ENCODE data around the gene KRT82.
"Not testable (repeated sequence)": the region's sequence is repeated elsewhere in the genome, so short reads cannot be mapped to it uniquely, and the experiment has no call there.

KRT82 gene

DNA sequence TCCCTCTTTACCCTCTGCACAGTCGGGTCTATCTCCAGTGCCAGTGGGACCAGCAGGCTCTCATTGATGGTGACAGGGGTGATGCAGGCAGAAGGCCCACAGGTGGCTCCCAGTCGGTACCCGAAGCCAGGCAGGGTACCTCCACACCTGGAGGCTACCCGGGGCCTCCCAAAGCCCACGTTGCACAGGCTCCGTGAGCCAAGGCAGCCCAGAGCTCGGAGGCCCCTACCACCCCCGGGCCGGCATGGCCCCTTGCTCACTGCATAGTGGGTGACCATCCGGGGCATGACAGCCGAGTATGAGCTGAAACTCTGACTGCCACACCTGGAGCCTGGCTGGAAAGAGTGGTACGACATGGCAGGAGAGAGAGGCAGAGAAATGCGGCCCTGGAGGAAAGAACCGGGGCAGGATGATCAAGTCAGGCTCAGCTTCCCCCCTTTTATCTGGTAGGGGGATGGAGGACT, at the start of gene KRT82:
KRT82 (minus strand) TSS at position 414 of the 464 bp plus-strand sequence; CDS start at position 356, 58 bp downstream.
- DNase-seq, result no peak

DNA sequence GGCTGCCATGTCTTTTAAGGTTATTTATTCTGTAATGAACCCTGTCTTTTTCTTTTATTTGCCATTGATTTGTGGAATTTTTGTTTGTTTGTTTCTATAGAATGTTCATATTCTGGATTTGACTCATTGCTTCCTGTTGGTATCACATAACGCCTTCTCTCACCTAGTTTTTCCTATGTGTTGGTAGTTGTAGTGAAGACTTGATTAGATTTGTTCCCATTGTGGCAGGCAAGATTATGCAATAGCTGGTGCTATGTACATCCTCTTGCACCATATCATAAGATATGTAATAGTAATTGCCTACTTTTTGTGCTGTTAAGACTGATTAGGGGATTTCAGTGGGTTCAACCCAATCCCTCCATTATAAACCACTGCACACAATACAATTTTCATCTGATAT, 49.7 kb upstream of the KRT82 start:
- no peak for DNase-seq

DNA sequence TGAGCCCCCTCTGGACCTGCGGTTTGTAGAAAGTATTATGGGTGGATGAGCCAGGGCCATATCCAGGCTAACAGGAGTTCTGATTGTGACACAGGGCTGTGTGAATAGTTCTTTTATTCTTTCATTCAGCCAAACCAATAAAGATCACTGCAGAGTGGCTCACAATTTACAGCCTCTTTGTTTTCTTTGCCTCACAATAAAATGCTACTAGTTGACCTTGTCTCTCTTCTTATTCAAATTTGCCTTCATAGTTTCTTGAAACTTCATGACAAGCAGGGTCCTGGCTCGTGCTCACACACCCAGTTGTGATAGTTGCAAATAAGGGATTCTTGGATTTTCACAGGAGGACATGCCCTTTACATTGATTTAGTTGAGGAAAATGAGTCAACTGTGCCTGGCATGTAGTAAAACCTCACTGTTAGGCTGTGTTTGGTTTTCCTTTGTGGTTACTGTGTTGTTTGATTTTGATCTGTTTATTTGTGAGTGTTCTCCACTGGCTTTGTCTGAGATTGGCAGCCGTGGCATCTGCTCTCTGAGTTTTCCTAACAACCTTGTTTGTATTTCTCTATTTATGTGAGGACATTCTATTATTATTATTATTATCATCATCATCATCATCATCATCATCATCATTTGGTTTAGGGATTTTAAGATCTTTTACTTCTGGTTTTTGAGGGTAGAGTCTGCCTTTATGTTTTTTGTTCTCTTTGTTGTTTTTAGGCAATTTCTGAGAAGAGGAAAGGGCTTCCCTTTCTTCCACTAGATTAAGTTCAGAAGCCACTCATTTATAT, 48.5 kb upstream of the KRT82 start:
- no peak for DNase-seq

DNA sequence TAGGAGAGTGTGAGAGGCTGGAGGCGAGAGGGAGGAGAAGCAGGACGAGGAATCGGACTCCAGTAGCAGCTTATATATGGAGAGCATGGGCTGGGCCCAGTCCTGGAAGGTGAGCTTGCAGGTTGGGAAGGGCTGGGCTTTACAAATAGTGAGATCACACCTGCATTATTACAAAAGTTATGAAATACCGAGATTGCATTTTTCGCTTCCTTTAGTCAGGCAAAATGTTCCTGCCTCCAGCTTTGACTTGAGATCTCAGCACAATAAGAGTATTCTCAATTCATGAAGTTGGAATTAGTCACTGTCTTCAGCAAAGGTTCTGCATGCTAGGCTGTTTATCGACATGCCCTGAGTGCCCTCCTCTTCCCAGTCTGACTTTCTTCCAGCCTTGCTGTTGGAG, 46.0 kb upstream of the KRT82 start, which contains the start of gene KRT6B:
KRT6B (minus strand) TSS at position 46 of the 400 bp plus-strand sequence. CDS start 68 bp downstream, outside the sequence.
- no peak for DNase-seq

DNA sequence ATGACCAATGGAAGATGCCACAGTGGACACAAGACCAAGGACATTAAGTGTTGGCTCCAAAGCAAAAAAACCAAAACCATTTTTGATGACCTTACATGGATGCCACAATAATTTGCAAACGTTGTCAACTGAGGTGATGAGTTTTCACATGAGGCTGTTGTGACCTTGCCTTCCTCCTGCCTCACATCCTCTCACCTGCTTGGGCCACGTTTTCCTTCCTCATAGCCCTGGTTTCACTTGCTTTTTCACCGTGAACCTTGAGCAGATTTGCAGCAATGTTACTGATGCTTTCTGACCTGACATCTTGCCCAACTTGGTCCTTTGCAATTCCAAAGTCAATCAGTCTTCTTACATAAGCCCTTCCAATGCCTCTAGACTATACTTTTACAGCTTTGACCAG, 42.1 kb upstream of the KRT82 start:
- DNase-seq, result no peak

DNA sequence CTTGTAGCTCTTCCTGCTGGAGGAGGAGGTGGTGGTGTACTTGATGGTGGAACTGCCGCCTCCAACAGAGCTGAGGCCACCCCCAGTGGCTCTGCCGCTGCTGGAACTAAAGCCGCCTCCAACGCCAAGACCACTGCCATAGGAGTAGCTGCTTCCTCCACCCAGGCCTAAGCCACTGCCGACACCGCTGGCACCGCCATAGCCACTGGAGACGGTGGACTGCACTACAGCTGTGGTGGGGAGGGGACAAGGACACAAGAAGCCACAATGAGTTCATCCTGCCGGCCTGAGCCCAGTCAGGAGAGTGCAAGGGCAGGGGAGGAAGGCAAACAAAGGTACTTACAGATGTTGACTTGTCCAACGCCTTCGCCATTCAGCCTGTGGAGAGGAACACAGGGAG, 41.1 kb upstream of the KRT82 start:
- not testable (repeated sequence) for DNase-seq

DNA sequence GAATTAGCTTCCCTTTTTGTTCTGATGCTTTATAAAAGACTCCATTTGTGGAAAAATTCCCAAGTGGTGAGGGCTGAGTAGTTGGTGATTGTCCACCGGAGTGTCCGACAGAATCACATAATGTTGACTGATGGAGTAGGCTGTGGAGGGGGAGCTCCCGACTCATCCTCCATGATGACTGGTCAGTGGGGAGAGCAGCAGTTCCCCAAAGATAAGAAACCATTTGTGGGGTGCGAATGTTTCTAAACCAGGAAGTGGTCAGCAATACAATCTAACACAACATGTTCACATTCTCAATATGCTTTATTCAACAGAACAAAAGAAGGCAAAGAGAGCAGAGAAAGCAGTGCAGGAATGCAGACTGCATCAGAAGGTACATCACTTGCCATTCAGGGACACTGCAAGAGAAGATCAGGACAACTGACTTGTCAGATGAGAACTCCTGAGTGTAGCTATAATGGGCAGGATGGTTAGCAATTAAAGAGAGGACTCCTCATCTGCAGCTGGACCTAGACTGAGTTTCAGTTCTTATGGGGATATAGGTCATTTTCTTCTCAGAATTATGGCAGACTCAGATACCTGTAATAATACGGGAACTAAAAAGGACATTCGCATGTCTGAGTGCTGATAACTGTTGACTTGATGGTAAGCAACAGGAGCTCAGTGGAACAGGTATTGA, 40.4 kb upstream of the KRT82 start:
- DNase-seq, result no peak

DNA sequence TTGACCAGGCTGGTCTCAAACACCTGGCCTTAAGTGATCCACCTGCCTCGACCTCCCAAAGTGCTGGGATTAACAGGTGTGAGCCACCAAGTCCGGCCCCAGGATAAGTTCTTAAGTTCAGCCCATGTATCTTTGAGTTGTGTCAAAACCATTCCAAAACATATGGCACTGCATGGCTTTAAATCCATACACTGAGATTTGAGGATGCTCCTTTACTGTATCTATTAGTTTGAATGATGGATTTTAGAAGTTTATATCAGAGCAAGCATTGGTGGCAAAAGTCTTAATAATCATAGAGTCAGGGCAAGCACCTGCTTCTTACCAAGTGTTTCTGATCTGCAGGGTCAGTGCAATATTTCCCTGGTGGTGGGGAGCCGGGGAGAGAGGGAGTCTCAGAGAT, 39.7 kb upstream of the KRT82 start:
- no peak for DNase-seq

DNA sequence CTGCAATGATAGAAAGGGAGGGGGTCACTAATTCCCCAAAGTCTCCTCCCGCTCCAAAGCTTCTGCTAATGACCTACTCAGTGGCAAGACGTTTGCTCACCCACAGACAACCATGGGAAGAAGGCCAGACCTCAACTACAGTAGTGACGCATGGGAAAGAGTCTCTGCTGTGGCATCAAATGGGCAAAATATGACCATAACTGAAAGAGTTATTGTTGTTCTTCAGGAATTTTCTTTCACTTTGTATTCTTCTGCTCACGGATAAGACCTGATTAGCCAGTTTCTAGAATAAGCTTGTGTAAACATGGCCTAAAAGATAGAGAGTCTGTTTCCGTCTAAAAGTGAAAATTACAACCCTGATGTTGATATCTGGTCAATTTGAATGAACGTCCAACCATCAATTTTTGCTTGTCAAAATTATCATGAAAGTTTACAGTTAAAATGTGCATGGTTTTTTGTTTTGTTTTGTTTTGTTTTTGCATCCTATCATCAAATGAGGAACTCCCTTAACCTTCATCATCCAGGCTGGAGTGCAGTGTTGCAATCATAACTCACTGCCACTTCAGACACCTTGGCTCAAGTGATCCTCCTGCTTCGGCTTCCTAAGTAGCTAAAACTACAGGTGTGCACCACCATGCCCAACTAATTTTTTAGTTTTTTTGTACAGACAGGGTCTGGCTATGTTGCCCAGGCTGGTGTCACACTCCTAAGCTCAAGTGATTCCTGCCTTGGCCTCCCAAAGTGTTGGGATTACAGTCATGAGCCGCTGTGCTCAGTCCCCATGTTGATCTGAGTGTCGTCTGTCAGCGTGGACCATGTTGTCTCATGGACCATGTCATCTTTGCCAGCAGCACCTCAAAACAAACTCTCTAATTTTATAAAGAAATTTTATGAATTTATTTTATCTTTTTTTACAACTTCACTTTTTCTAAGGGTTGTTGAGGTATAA, 38.8 kb upstream of the KRT82 start:
- DNase-seq, result no peak

DNA sequence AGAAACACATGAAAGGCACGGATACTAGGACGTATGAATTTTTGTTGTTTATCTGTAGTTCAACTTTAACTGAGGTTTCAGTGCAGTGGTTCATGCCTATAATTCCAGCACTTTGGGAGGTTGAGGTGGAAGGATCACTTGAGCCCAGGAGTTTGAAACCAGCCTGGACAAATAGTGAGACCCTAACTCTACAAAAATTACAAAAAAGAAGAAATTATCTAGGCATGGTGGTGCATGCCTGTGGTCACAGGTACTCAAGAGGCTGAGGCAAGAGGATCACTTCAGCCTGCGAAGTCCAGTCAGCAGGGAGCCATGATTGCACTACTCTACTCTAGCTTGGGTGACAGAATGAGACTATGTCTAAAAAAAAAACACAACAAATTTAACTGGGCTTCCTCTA, 37.8 kb upstream of the KRT82 start:
- no peak for DNase-seq

DNA sequence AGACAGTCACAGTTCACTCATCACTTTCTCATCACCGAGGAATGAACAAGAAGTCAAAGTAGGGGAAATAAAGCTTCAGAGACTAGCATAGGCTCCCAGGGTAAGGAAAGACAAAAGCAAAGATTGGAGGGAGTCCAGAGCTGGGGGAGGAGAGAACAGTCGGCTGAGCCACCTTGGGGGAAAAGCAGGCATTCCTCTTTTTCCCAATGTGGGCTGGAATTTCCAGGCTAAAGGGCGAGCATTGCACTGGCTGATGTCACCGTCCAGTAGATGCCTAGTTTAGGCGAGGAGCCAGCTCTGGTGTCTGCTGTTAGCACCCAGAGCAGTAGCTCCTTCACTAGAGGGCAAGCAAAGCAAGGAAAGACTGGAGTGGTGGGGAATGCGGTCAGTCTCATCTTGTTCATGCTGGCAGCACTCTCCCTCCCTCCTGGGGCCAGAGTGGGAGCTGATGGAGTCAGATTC, 36.5 kb upstream of the KRT82 start:
- no peak for DNase-seq

DNA sequence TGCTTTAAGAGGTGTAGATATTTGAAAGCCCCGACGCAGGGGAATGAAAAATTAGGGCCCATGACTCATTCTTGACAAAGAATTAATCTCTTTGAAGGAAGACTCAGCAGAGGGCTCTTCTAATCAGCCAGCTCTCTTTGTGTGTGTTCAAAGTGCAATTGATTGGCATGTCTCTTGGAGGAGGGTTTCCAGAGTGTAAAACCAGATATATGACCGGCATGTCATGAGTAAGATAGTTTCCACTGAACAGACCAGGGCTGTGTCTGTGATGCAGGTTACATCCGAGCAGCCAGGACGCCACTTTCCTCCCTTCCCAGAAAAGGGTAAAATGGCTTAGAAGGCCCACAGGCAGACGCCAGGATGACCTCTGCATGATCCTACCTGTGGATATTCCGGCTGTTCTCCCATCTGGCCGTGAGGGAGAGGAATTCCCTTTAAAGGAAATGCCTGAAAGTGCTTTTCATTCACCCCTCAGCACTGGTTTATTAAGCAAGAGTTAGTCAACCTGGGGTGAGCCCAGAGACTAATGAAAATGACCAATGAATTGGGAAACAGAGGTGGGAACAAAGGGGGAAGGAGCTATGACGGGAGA, 35.3 kb upstream of the KRT82 start:
- no peak for DNase-seq

DNA sequence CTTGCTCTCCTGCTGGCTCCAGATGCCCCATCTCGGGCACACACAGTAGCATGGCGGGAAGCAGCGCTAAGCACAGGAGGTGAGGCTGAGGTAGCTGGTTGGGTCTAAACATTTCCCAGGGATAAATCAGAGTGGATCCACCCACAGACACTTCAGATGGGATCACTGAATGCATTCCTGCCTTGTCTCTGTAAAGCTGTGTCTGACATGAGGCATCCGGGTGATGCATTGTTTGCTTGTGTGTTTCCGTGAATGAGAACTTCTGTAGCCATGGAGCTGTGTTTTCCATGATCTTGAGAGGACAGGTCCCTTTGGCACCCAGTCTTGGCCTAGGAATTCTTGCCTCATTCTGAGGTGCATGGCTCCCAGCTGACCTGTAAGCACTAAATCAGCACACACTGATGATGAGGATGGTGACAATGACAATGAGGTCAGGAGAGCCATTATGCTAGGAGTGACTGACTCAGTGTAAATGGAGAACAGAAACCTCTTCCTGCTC, 34.7 kb upstream of the KRT82 start:
- DNase-seq, result no peak

DNA sequence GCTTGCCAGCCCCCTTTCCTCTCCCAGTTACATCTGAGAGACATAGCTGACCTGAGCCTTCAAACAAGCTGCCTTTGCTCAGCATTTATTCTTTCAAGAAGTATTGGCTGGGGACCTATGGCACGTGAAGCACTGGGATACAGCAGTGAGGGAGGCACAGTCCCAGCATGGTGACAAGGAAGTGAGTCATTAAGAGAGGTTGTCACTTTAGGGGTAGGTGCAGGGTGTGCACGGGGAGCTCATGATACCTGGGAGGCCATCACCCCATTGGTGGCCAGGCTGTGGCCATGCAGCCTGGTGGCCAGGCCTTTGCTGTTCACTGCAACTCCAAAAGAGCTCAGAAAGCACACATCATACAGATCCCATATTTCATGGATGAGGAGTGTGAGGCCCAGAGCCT, 33.7 kb upstream of the KRT82 start:
- DNase-seq, result no peak

DNA sequence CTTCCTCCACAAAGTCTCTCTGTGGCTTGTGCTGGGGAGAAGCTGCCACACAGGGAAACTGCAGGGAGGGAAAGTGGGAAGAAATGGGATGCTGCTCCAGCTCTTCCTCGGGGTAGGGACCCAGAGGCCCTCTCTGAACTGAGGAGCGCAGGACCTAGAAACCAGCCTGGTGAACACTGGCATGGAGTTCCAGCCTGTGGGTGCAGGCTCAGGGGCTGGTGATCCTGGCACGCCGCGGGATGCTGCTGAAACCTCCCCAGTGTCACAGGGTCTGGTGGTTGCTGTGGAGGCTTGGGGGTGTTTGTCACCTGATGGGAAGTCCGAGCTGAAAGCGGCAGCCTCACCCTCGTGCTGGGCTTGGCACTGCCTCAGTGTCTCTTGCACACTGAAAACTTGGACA, 33.3 kb upstream of the KRT82 start:
- DNase-seq, result no peak

DNA sequence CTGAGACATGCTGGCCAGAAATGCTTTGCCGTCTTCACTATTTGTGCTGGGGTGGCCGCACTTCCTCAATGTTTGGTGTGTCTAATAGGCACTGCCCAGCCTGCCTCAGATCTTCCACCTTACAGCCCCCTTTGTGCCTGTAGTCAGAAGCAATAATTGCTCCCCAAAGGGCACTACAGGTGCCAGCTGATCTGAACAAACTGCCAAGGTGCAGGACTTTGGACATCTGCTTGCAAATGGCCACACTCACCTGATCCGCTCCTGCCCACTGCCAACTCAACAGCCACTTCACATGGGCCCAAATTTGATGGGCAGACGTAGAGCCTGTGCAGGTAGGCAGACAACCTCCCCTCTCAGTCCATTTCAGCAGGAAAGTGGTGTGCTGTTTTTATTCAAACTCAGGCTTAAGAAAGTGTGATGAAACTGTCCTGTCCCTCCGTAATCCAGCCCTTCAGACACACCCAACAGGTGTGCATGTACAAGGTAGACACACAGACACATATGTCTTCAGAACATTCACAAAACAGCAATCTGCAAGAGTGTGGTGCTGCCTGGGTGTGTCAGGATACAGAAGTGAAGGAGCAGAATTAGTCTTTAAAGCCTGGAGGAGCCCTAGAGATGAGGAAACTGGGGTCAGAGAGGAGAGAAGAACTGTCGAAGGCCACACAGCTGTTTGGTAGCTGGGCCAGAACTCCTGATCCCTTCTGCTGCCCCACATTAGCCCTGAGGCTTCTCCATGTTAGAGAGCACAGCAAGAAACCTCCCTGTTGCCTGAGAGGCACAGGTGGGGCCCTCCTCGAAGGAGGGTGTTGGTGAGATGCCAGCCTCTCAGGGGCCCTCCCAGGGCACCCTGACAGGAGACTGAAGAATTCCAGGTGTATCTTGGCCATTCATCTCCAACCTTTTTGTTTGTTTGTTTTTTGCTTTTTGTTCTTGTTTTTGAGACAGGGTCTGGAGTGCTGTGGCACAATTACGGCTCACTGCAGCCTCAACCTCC, 32.5 kb upstream of the KRT82 start:
- DNase-seq, result no peak

DNA sequence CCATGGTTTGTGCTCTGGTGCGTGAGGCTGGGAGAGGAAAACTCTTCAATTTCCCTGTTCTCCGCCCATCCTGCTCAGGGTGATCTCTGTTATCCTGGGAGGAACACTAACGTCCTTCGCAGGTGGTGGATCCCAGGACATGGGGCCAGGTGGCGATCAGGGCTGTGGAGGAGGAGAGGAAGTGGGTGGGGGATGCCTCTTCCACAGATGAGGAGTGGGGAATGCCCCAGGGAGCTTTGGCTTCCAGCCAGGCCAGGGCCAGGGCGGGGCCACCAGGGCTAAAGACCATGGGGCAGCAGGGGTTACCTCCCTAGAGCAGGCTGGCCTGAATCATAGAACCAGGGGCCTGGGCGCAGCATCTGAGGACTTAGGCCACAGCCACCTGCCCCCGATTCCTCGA, 31.4 kb upstream of the KRT82 start:
- no peak for DNase-seq

DNA sequence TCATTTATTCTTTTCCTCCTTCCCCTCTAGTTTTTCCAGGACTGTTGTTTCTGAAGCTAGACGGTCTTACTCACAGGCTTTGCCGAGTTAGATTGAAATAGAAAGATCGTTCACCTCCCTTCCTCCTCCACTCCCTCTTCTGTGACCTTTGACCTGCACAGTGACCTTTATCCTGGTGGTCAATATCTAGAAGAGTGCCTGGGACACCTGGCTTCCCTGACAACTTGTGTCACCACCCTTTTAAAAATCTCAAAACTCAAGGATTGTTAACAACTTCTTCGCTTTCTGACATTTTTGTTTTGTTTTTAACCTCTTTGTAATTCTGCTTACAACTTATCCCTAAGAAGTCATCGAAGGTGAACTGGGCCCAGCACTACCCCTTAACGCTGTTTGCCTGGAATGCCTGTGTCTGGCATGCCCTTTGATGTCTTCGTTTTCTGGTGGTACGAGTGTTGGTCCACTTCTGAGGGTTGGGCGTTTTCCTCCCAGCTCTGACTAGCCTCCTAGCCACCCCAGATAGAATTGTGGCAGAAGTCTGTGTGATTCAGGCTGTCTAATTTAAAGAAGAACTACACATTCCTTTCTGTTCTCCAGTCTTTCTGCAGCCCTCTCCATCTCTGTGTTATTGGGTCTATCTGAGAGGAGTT, 30.8 kb upstream of the KRT82 start:
- DNase-seq, result no peak

DNA sequence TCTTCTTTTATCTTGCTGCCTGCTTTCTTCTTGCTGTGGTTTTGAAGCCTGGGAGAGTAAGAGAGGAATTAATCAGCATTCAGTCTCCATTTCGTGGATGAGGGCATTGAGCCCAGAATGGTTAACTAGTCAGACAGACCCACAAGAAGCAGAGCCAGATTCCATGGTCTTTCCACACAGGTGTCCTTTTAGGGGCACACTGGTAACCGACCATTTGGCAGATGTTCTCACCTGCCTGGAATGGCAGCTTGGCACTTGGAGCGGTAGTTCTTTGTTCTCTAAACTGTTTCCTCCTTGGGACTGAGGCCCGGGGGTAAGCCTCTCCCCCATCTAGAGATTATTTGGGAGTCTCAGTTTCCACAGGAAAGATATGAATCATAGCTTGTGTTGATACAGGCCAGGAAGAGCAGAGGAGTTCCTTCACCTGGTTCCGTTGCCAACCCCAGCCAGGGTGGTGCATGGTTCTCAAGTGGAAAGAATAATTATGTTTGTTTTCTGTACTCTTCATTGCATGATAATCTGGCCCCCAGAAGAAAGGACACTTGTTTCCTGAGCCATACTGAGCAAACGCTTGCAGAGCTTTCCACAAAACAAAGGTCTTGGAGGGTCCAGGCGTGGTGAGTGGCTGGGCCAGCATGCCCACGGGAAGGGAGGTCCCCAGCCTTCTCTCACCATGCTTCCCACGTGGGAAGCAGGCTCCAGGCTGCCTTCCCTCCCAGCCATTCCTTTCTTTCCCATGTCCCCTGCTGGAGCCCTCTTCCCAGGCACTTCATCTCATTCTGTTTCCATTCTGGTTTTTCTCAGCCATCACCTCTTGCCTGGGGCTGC, 30.1 kb upstream of the KRT82 start:
- no peak for DNase-seq

DNA sequence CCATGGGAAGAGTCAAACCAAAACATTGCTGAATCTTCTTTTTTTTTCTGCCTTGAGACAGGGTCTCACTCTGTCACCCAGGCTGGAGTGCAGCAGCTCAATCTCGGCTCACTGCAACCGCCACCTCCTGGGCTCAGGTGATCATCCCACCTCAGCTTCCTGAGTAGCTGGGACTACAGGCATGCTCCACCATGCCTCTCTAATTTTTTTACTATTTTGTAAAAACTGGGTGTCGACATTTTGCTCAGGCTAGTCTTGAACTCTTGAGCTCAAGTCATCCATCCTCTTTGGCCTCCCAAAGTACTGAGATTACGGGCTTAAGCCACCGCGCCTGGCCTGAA, 29.5 kb upstream of the KRT82 start:
- DNase-seq, result no peak

All from GDM1 (cell line).